HL-60 (cell line): ENCODE measurements around the gene TBPL1.

ENCODE experiments used
- DNase-seq, 2 experiments: peaks; one replicate each; pipeline ENCODE4 v3.0.0-alpha.2; 2010 to 2020; ENCODE audit warnings: low read depth in 1 of 2, low spot score in 1 of 2
- H3K27ac ChIP-seq: fragments of 250-450 bp; sonication (Bioruptor Pico); replicated peaks from 2 replicates; pipeline ENCODE4 v1.5.1; 2020; ENCODE audit warnings: mild to moderate bottlenecking, moderate library complexity
- H3K27me3 ChIP-seq: fragments of 250-450 bp; sonication (Bioruptor Pico); 2 replicates; pipeline ENCODE4 v1.5.1; 2021; ENCODE audit warnings: mild to moderate bottlenecking, moderate library complexity; ENCODE audit not compliant: insufficient read depth, poor library complexity, severe bottlenecking
- H3K4me3 ChIP-seq: replicated peaks from 2 replicates; pipeline ENCODE4 v1.5.1; 2011; ENCODE audit warnings: mild to moderate bottlenecking, control low read depth, low read length; ENCODE audit not compliant: insufficient read depth
- GABPA ChIP-seq: IDR thresholded peaks from 2 replicates; pipeline ENCODE4 v1.6.1; 2012; ENCODE audit warnings: low read depth
- POLR2AphosphoS5 ChIP-seq: IDR thresholded peaks from 2 replicates; pipeline ENCODE4 v1.6.1; 2012; ENCODE audit warnings: low read depth
- SPI1 ChIP-seq: IDR thresholded peaks from 2 replicates; pipeline ENCODE4 v1.6.1; 2012; ENCODE audit warnings: low read depth, mild to moderate bottlenecking, borderline replicate concordance
- TF ChIP-seq, protein P1 (sequence below): IDR thresholded peaks from one replicate; pipeline ENCODE4 v1.5.1; 2011; ENCODE audit warnings: low read length, control low read depth, inconsistent platforms; ENCODE audit not compliant: insufficient read depth
- TF ChIP-seq, protein P2 (sequence below): IDR thresholded peaks from 2 replicates; pipeline ENCODE4 v1.6.1; 2012; ENCODE audit warnings: low read depth; ENCODE audit not compliant: insufficient replicate concordance

The TBPL1 gene

DNA sequence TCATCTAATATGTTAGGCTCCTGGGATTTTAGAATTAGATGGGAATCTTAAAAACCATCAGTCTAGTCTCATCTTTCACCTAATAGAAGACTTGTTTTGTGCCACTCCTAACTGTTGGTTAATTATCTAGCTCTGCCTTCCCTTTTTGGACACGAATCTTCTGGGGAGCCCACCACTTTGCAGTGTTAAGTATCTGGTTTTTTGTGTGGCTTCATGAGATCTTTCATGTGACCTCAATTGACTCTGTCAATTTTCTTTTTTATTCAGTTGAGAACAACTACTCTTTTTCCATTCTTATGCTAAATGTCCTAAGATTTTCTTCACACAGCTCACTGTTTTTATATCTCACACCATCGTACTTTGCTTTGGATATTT, 16.9 kb downstream of the TBPL1 start:
- TF ChIP-seq, protein P1, sequence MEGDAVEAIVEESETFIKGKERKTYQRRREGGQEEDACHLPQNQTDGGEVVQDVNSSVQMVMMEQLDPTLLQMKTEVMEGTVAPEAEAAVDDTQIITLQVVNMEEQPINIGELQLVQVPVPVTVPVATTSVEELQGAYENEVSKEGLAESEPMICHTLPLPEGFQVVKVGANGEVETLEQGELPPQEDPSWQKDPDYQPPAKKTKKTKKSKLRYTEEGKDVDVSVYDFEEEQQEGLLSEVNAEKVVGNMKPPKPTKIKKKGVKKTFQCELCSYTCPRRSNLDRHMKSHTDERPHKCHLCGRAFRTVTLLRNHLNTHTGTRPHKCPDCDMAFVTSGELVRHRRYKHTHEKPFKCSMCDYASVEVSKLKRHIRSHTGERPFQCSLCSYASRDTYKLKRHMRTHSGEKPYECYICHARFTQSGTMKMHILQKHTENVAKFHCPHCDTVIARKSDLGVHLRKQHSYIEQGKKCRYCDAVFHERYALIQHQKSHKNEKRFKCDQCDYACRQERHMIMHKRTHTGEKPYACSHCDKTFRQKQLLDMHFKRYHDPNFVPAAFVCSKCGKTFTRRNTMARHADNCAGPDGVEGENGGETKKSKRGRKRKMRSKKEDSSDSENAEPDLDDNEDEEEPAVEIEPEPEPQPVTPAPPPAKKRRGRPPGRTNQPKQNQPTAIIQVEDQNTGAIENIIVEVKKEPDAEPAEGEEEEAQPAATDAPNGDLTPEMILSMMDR, result no peak
- TF ChIP-seq GABPA, result no peak
- no peak for TF ChIP-seq POLR2AphosphoS5
- no peak for TF ChIP-seq SPI1
- Histone ChIP-seq H3K27me3 (no peaks in the 10 kb centered on the region), H3K27ac (no peak overlapping the region), H3K4me3 (no peak overlapping the region)
- no peak for DNase-seq

DNA sequence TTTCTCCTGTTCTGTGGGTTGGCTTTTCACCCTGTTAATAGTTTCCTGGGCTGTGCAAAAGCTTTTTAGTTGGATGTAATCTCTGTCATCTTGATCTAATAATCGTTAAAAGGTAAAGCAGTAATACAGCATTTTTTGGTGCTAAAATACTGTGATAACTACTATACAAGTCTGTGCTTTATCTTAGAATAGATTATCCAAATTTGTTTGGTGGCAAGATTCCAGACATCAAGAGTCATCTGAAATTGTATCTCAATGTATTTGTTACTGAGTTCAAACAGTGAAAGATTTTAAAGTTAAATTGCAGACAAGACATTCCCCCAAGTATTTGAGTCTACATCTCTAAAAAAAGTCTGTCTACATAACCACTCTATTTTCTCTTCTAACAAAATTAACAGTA, 18.8 kb downstream of the TBPL1 start:
- Histone ChIP-seq H3K4me3 (no peak overlapping the region), H3K27me3 (no peaks in the 10 kb centered on the region), H3K27ac (no peak overlapping the region)
- DNase-seq, result no peak
- TF ChIP-seq SPI1 (no peak), POLR2AphosphoS5 (no peak), GABPA (no peak)
- TF ChIP-seq, protein P1, result no peak
- TF ChIP-seq, protein P2, sequence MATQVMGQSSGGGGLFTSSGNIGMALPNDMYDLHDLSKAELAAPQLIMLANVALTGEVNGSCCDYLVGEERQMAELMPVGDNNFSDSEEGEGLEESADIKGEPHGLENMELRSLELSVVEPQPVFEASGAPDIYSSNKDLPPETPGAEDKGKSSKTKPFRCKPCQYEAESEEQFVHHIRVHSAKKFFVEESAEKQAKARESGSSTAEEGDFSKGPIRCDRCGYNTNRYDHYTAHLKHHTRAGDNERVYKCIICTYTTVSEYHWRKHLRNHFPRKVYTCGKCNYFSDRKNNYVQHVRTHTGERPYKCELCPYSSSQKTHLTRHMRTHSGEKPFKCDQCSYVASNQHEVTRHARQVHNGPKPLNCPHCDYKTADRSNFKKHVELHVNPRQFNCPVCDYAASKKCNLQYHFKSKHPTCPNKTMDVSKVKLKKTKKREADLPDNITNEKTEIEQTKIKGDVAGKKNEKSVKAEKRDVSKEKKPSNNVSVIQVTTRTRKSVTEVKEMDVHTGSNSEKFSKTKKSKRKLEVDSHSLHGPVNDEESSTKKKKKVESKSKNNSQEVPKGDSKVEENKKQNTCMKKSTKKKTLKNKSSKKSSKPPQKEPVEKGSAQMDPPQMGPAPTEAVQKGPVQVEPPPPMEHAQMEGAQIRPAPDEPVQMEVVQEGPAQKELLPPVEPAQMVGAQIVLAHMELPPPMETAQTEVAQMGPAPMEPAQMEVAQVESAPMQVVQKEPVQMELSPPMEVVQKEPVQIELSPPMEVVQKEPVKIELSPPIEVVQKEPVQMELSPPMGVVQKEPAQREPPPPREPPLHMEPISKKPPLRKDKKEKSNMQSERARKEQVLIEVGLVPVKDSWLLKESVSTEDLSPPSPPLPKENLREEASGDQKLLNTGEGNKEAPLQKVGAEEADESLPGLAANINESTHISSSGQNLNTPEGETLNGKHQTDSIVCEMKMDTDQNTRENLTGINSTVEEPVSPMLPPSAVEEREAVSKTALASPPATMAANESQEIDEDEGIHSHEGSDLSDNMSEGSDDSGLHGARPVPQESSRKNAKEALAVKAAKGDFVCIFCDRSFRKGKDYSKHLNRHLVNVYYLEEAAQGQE, result no peak

DNA sequence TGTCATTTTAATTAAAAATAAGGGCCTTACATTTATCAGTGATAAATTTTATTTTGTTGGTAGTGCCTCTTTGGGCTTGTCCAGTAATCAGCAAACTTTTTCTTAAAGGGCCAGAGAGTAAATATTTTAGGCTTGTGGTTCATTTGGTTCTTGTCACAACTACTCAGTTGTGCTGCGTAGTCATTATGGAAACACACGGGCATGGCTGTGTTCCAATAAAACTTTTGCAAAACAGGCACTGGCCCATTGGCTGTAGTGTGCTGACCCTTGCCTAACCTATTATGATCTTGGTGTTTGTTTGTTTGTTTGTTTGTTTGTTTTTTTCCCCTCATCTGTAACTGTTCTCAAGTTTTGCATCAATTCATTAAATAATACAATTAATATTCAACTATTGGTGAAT, 19.4 kb downstream of the TBPL1 start:
- Histone ChIP-seq H3K27me3 (no peaks in the 10 kb centered on the region), H3K27ac (no peak overlapping the region), H3K4me3 (no peak overlapping the region)
- DNase-seq, result no peak
- TF ChIP-seq, protein P2, result no peak
- TF ChIP-seq, protein P1, result no peak
- TF ChIP-seq SPI1, result no peak
- no peak for TF ChIP-seq GABPA
- TF ChIP-seq POLR2AphosphoS5, result no peak
